HG03280 (cell line): ENCODE data around the gene ARHGEF7.

Source experiments
- ATAC-seq: cut with Tn5 transposase; IDR thresholded peaks from one replicate; pipeline ENCODE4 v1.9.1; 2021; ENCODE audit warnings: mild to moderate bottlenecking, moderate library complexity; ENCODE audit not compliant: unreplicated experiment

Gene ARHGEF7

GRCh38 chr13:111110054-111110453 is 5.1 kb upstream of the ARHGEF7 start:
- no peak for ATAC-seq

GRCh38 chr13:111111376-111111937 is 3.7 kb upstream of the ARHGEF7 start:
- no peak for ATAC-seq

GRCh38 chr13:111112196-111112595 is 2.9 kb upstream of the ARHGEF7 start:
- no peak for ATAC-seq

DNA sequence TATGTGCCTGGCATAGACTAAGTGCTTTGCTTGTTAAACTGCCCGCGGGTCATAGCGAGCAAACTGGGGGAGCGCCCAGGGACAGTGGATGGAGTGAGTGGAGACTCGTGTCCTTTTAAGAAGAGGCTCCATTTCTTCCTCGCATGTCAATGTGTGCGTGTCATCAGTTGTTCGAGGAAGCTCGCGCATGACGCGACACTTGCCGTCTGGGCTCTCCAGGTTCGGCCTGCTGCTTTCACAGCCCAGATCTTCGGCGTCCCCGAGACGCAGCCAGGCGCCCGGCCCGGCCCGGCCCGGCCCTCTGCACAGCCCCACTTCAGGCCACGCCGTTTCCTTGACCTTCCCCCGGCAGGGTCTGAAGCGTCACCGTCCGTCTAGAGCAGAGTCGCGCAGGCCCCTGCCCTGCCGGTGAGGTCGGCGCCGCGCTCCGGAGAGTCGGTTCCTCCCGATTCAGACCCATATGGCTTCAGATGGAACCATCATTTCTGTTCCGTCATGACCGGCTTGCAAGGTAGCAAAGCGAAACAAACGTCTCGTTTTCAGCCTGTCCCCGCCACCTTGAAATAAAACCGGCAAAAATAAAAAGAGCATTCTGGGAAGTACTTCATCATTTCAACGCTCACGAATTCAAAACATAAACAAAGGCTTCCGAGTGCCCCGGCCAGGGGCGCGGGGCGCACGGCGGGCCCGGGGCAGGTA is 599 bp upstream of the ARHGEF7 start:
- ATAC-seq: peak; percentile 35

DNA sequence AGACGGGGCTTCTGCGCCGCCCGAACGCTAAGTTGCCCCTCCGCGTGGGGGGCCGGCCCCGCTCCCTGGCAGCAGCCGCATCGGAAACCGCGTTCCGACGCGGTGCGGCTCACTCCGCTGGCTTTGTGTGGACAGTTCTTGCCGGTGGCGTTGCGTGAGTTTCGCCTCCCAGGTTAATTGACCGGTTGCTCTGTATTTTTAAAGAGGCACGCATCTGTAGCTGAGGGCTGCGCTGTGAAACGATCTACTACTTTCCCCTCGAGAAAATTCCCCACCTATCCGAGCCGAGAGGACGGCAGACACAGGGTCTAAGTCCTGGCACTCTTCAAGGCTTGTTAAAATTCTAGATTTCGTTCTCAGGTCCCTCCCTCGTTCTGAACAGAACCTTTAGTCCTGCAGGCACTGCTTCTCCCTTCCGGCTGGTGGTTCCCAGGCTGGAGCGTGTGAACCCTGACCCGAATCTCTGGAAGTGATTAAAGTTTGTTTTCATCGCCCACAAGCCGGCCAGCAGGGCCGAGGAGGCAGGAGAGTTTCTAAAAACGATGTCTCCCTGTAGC is 933 bp downstream of the ARHGEF7 start:
- ATAC-seq: no peak

- ATAC-seq: no peak
These were observed 1.7 kb downstream of the ARHGEF7 start for GRCh38 chr13:111116856-111117255.

- no peak for ATAC-seq
These were observed 2.2 kb downstream of the ARHGEF7 start for GRCh38 chr13:111117289-111117688.

DNA sequence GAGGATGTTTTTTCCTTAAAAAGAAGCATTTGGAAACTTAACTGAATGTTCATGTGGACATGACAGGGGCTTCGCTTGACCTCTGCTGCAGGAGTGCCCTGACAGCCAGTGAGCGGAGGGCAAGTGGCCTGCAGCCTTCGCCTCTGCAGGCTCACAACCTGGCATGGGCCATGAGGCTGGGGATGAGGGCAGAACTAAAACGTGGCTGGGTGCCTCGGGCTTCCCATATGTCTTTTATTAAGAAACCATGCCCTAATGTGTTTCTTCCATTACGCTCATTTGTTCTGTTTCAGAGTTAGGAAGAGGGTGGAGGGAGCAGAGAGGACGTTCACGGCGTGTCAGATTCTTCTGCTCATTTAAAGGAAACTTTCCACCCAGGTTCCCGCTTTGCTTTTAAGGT is 2.9 kb downstream of the ARHGEF7 start:
- ATAC-seq: no peak

DNA sequence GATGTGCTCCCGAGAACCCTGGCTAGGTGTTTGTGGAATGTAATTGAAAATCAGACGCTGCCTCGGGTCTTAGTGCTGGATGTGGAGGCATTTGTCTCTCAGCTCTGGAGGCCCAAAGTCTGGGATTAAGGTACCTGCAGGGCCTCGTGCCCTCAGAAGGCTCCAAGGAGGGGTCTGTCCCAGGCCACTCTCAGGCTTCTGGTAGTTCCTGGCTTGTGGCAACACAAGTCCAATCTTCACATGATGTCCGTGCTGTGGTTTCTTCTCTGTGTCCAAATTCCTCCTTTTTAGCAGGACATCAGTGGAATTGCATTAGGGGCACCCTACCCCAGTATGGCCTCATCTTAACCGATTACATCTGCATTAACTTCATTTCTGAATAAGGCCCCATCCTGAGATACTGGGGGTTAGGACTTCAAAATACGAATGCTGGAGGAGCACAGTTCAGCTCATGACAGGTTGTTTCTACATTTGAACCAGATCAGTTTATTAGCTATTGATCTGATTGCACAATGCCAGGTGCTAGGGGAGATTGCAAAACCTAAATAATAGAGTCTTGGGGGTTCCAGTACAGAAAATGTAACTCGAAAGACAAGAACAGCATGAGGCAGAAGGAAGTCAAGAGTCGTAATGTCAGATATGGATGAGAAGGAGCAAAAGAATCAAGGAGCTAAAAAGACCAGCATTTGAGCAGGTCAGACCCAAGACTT is 3.9 kb downstream of the ARHGEF7 start:
- ATAC-seq: no peak

GRCh38 chr13:111119966-111120365 is 4.9 kb downstream of the ARHGEF7 start:
- ATAC-seq: no peak

DNA sequence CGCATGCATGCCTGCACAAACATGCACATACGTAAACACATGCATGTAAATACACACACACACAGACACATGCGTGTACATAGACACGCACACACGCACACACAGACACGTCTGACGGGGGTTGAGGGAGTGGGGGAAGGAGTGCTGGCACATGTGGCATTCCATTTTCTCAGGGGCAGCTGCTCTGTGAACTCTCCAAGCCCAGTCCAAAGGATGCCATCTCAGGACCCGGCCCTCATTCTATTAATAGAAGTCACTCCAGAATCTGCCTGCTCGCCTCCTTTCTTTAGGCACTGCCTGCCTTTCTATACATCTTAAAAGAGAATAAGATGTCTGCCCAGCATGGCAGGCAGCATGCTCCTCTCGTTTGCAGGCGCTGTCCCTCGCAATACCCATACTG is 5.3 kb downstream of the ARHGEF7 start:
- no peak for ATAC-seq

DNA sequence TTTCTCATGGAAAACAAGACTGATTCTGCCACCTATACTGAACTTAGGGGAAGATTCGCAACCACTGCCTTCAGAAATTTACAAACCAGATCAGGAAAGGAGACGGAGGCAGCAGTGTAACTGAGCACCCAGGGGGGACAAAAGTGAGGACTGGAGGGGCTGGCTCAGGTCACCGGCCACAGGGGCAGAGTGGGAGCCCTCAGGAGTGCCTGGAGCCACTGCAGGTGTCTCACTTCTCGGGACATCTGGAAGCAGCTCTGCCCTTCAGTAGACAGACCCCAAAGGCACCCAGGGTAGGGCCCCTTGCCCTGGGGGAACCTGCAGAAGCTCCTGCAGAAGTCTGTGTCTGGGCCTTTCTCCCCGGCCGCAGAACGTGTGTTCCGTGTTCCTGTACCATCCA is 5.8 kb downstream of the ARHGEF7 start:
- ATAC-seq: no peak

- no peak for ATAC-seq
These were observed 6.4 kb downstream of the ARHGEF7 start for GRCh38 chr13:111121506-111121905.

GRCh38 chr13:111122056-111122455 is 6.9 kb downstream of the ARHGEF7 start:
- ATAC-seq: no peak

DNA sequence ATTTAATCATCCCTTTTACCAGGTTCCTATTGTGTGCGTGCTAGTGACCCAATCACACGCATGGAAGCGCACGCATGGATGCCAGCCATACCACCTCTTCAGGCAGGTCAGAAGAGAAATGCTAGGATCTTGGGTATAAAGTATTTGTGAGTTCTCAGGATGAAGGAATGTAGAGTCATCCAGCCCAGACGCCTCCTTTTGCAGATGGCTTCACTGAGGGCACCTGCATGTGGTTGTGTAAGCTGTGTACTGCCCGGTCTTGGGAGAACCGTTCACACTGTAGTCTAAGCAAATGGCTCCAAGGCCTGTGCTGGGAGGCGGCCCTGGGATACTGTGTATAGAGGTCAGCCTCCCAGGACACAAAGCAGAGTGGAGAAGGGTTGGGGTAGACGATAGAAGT is 7.5 kb downstream of the ARHGEF7 start:
- ATAC-seq: no peak

- no peak for ATAC-seq
These were observed 8.1 kb downstream of the ARHGEF7 start for GRCh38 chr13:111123221-111123620.

- ATAC-seq: no peak
These were observed 8.5 kb downstream of the ARHGEF7 start for GRCh38 chr13:111123649-111124048.

DNA sequence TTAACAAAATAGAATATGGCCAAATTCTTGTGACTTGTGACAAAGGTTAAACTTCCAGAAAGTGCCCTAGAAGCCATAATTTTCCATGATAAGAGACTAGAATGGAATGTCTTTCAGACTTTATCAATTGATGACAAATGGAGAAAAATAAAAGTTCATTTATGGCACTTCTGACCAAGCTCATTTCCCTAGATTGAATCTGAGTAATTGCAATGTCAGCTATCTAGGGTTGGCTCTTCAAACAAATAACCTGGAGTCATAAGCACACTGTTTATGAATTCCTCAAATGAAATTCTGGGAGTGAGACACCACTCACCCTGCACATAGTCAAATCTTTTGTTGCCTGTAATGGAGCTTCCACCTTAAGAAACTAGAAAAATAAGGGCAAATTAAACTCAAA is 11.4 kb downstream of the ARHGEF7 start:
- no peak for ATAC-seq

DNA sequence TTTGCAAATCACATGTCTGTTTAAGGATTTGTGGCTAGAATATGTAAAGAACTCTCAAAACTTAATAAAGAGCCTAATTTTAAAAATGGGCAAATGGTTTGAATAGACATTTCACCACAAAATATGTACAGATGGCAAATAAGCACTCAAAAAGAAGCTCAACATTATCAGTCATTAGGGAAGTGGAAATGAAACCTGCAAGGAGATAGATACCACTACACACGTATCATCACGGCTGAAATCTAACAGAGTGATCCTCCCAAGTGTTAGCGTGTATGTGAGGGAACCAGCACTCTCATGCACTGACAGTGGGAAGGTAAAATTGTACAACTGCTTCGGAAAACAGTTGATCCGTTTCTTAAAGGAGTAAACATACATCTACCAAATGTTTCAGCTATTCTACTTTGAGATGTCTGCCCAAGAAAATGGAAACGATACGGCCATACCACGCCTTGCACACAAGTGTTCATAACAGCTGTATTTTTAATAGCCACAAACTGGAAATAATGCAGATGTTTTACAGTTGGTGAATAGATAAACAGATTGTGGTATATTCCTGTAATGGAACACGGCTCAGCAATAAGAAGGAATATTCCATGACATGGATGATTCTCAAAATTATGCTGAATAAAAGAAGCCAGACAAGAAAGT is 14.5 kb downstream of the ARHGEF7 start:
- peak; percentile 98 for ATAC-seq

- ATAC-seq: peak; percentile 16
These were observed 15.0 kb downstream of the ARHGEF7 start for GRCh38 chr13:111130116-111130508.

DNA sequence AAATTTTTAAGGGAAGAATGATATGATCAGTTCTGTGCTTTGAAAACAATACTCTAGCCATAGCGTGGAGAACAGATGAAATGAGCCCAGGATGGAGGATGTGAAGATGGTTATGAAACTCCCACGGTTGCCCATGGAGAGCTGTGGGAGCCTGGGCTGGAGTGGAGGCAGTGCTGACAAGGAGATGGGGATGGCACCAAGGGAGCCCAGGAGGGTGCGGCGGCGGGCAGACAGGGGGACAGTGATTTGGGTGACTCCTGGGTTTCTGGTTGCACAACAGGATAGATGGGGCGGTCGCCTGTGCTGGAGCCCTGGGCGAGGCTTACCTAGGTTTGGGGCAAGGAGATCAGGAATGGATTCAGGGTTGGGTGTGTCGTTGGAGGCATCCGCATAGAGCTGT is 15.9 kb downstream of the ARHGEF7 start:
- ATAC-seq: no peak

- no peak for ATAC-seq
These were observed 16.5 kb downstream of the ARHGEF7 start for GRCh38 chr13:111131611-111132010.
